NCI-H1694 treated with DMSO at 0.1 percent for 48 hours (cell line): ENCODE data around the gene CTNND2.
A peak's percentile ranks its signal among the peaks of the same experiment; 100 is the strongest.
"Not testable (repeated sequence)": the region's sequence is repeated elsewhere in the genome, so short reads cannot be mapped to it uniquely, and the experiment has no call there.

Source experiments
- DNase-seq: peaks from one replicate; lab custom pipeline; 2025; lab: John Stamatoyannopoulos, UW

The CTNND2 gene

DNA sequence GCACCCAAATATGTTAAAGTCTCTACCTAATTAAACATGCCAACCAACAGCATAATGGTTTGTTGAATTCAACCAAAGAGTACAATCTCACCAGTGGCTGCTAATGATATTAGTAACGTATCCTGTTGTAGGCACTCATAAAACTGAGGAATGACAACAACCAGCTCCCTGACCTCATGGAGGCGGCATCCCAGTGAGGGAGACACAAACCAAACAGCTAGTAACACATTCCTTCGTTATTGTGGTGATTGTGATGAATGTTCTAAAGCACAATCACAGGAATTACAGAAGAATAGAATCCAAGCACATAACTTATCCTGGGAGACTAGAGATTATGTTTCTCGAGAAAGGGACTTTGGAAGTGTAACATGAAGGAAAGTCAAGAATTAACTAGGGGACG, 224.6 kb downstream of the CTNND2 start:
- no peak for DNase-seq

DNA sequence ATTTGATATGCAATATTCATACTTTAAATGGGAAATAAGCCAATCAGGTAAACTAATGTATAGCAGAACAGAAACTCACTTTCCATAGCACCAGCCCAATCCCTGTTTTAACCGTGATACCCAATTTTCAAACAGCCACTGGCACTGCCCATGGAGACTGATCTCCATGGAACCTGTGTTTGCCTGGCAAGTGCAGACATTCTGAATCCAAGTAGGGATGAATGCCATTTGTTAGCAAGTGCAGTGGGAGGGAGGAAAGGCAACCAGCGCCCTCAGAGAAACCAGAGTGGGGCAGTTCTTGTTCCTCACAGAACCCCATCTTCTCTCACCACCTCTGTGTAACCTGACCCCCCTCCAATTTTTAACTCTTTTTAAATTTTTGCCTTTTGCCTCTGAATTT, 229.1 kb downstream of the CTNND2 start:
- DNase-seq: no peak

DNA sequence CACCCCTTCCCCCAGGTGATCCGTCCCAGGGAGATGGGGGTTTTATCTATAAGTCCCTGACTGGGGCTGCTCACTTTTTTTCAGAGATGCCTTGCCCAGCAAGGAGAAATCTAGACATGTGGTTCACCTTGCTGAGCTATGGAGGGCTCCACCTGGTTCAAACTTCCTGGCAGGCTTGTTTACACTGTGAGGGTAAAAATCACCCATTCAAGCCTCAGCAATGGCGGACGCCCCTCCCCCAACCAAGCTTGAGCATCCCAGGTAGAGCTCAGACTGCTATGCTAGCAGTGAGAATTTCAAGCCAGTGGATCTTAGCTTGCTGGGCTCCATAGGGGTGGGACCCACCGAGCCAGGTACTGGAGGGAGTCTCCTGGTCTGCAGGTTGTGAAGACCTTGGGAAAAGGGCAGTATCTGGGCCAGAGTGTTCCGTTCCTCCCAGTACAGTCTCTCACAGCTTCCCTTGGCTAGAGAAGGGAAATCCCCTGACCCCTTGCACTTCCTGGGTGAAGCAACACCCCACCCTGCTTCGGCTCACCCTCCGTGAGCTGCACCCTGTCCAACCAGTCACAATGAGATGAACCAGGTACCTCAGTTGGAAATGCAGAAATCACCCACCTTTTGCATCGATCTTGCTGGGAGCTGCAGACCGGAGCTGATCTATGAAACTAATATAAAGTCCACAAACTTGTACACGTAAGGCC, 231.7 kb downstream of the CTNND2 start:
- DNase-seq: no peak

DNA sequence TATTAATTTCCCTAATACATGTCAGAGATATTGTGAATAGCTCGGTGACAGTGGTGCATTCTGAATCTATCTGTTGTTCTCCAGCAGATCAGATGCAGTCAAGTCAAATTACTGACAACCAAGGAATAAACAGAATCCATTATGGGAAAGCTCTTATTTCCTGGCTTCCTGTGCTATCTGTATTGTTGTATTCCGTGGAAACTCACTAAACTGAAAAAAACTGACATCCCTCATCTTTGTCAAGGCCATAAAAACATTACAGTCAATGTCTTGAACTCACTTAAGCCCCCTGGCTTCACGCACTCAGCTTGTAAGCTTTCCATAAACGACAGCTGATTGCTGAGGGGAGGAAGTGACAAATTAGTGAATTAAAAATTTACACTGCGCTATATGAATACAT, 245.9 kb downstream of the CTNND2 start:
- no peak for DNase-seq

DNA sequence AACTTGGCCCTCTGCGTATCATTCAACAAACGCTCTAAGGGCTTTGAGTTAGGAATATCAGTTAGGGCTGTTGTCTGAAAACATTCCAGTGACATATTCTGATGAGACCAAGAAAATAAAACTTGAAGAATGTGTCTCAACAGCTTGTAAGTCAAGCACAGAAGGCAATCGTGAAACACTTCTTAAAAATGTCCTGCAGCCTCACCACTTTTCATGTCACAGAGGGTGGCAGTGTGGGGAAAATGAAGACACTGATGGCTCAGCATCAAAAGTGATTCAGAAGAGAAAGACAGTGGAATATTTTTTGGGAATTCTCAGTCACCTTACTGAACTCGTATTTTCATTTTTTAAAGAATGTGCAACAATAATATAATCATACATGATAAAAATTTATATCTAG, 247.3 kb downstream of the CTNND2 start:
- DNase-seq: no peak

DNA sequence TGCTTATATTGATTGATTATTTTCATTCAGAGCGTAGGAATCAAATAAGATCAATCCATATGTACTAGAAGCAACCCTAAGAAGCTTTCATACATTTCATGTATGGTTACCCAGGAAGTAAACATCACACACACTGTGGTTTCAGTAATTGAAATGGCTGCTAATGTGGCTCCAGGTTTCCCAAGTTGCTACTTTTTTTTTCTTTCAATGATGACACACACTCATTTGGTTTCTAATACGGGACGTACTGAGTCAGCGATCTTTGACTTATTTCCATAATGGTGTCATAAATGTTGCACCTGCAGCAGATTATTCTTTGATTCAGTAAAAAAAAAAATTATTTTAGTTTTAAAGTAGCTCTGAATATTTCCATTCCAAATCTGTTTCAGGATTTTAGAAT, 248.6 kb downstream of the CTNND2 start:
- no peak for DNase-seq

DNA sequence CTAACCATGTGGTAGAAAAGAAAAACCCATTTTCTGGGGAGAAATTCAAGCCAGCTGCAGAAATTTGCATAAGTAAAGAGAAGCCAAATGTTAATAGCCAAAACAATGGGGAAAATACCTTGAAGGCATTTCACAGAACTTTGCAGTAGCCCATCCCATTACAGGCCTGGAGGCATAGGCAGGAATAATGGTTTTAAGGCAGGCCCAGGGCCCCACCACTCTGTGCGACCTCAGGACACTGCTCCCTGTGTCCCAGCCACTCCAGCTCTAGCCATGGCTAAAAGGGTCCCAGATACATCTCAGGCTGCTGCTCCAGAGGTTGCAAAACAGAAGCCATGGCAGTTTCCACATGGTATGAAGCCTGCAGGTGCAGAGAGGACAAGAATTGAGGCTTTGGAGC, 253.3 kb downstream of the CTNND2 start:
- no peak for DNase-seq

DNA sequence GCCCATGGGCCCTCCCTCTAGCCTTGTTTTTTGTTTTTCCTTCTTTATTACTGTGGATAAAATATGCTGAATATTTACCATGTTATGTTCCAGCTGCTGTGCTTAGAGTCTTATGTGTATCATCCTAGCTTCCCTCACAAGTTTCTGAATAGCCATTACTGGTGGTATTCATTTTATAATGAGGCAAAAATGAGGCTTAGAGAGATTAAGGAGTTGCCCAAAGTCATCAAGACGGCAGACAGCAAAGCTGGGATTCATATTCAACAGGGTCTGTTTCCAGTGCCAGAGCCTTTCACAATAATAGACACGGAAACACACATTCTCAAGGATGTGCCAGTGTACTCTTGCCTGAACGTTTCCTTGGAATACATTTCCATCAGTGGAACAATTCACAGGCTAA, 258.1 kb downstream of the CTNND2 start:
- no peak for DNase-seq

DNA sequence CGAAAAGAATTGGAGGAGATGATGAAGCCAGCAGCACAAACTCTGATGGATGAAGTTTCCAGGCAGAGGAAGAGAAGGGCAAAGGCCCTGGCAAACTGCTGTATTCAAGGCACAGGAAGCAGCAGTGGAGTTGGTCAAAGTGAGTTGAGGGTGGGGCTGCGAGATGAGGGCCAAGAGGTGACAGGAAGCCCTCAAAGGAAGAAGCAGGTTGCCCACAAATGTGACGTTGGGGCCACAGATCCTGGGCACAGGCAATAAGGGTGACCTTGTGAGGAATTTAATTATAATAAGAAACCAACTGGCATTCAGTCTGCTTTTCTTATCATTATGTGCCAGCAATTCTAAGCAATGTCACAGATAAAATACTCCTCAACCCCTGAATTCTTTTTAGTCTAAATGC, 261.8 kb downstream of the CTNND2 start:
- no peak for DNase-seq

DNA sequence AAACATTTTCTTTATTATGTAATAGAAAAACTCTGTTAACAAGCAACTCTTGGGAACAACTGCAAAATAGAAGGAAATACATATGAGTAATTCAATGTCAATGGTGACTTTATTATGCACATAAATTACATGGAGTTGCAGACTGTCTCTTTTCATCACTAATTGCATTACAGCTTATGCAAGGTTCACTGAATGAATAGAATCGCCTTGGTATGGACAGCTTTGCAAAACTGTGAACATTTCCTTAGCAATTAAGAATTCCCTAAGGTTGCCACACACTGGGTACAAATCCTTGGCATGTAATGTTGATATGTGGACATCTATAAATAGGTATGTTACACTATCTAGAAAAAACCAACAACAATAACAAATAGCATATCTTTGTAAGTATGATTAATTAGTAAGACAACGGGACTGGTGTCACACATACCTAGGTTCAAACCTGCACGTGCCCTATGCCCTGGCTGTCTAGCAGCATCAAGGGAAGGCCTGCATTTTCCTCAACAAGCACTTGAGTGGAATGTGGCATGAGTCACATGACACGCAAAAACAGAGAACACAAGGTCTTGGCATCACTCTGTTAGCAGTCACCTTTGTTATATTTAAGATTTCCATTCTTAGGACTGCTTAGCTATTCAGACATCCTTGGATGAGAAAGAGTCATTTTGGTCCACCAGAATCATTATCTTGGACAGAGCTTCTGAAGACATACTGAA, 263.9 kb downstream of the CTNND2 start:
- no peak for DNase-seq

DNA sequence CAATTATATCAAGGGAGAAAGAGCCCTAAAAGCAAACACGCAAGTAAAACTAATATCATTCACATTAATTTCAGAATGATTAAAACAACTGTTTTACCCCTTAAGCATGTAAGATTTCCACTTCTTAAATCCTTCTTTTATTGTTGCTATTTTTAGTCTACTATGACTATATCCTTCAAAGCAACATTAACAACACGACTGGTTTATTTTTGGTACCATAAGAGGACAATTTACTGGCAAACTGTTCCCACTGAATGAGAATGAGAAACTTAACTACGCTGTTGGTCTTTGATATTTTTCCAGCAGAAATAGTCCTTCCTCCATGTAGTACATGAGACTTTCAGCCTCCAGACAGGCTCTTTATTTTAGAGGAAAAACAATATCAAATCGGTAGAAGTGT, 281.5 kb downstream of the CTNND2 start:
- no peak for DNase-seq

DNA sequence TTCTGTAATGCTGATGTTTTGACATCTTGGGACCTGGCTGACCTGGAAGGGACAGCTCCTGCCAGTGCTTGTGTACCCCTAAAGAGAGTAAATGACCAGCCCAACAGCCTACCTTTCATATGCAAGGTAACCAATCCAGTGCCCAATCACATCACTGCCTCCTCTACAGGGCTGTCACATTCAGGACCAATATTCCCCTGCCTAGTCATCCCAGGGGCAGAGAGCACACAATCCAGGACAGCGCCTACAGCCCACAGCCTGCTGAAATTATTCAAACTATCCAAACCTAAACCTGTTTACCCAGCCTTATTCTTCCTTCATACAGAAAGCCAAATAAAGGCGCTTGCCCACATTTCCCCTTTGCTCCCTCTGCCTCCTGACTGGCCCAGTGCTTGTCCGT, 284.1 kb downstream of the CTNND2 start:
- no peak for DNase-seq

DNA sequence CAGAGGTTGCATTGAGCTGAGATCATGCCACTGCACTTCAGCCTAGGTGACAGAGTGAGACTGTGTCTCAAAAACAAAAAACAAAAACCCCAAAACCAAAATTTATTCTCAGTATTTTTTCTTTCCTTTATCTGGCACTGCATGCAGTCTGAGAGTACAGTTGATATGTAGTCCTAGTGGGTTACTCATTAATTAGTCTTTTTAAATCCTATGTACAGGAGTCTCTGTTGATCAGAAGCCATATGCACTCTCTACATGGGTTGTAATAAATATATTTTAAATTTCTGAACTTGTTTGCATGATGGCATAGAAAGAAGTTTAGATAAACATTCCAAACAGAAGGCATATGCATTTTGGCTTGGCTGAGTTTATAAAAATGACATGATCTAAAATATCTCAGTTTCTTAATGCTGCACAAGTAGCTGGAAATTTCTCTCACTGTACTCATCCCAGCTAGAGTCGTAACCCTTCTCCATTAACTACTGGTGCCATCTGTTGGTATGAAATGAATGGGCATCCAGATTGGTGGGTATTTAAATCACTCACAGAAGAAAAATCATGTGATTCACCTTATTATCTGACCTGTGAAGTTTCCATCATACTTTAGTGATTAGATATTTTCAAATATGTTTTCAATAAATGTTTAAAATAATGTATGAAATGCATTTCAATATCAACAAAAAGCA, 284.8 kb downstream of the CTNND2 start:
- DNase-seq: peak; percentile 63

DNA sequence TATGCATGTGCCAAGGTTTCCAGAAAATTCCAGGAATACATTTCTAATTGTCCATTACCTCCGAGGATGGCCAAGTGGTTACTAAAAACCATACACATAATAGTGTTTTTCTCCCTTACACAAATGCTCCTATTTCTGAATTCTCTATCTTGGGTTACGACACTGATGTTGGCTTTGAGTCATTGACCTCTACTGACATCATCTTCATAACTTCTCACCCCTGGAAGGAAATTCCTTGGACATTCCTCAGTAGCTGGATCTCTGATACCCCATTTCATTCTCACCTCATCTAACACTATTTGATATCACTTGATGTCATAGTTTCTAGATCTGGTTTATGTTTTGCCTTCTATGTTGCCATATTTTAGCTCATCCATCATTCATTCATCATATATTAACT, 287.2 kb downstream of the CTNND2 start:
- no peak for DNase-seq

DNA sequence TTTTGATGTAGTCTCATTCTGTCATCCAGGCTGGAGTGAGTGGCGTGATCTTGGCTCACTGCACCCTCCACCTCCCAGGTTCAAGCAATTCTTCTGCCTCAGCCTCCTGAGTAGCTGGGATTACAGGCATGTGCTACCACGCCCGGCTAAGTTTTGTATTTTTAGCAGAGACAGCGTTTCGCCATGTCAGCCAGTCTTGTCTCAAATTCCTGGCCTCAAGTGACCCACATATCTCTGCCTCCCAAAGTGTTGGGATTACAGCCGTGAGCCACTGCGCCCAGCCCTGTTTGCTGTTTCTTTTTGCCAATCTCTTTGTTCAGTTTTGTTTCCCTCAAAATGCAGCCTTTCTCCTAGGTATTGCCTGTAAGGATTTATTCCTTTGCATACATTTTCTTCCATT, 287.6 kb downstream of the CTNND2 start:
- DNase-seq: not testable (repeated sequence)

DNA sequence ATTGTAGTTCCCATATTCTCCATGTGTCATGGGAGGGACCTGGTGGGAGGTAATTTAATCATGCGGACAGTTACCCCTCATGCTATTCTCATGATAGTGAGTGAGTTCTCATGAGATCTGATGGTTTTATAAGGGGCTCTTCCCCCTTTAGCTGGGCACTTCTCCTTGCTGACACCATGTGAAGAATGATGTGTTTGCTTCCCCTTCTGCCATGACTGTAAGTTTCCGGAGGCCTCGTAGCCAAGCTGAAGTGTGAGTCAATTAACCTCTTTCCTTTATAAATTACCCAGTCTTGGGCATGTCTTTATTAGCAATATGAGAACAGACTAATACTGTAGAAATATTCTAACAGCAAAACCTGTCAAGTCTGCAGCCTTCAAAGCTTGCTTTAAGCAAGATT, 293.2 kb downstream of the CTNND2 start:
- DNase-seq: no peak

DNA sequence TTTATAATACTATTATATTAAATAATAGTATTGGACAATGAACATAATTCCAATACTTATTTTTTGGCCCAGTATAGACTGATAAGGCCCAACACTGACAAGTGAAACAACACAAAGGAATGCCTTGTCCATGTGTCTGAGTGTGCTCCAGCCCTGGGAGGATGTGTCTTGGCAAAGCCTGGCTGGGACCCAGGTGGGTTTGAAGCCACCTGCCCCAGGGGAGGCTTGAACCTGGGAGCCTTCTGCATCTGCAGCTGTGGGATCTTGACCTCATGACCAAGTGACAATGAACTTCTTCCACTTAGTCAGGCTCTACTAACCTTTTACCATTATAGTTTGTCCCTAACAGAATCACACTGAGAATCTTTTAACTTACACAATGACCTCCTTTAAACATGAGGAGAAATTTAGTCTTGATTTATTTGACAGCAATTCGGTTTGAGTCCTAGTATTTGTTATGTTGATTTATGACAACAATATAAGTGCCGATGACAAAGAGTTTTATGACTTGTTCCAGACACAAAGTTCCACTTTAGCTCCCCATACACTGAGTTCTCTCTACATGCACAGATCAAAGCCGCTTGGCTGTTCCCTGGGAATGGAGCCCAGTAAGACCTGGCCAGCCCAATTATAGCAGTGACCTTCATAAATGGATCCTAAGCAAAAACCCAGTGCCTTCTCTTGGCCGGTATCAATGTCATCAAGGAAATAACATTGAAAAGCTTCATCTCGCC, 294.5 kb downstream of the CTNND2 start:
- DNase-seq: no peak

DNA sequence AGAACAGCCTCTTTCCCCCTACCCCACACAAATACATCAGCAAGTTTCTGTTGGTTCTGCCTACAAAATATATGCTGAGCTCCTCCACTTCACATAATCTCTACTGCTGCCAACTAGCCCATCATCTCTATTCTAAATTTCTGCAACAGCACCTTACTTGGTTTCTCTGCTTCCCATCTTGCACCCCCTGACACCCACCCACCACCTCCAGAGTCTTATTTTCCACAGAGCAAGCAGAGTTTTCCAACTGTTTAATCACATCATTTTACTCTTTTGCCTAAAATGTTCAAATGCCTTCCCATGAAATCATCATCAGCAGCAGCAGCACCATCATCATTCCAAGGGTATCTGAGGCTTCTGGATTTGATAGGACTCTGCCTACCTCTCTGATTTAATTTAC, 295.7 kb downstream of the CTNND2 start:
- no peak for DNase-seq

DNA sequence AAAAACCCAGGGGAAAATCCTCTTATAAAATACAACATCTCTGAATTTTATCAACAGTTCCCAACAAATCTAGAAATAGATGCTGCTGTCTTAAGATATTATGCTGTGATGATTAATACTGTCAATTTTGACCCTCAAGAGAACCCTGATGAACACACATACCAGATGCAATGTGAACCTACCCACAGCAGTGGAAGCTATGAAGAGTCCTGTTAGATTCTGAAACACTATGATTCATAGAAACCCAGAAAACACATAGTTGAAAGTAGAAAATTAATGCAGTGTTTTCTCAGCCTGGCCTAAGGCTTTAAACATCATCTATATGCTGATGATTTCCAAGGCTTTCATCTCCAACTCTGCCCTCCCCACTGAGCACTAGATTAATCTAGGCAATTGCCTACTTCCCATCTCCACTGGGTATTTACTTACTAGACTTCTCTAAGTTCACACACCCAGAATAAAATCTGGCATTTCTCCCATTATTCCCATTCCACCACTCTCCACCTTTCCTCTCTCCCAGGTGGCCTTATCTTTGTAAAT, 296.2 kb downstream of the CTNND2 start:
- DNase-seq: no peak

DNA sequence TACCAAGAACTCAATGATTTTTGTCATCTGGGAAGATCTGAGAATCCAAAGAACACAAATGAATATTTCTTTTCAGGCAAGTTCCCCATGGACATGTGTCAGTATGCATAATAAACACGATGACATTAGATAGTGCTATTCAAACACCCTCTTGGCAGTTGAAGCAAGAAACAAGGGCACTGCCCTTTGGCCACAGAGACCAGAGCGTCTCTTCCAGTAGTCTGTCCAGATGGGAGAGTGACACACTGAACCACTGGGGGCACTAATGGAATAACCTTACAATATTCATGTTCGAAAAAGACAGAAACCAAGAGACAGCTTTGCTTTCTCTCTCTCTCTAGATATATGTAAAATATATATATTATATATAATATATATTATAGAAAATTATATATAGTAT, 301.9 kb downstream of the CTNND2 start:
- no peak for DNase-seq

DNA sequence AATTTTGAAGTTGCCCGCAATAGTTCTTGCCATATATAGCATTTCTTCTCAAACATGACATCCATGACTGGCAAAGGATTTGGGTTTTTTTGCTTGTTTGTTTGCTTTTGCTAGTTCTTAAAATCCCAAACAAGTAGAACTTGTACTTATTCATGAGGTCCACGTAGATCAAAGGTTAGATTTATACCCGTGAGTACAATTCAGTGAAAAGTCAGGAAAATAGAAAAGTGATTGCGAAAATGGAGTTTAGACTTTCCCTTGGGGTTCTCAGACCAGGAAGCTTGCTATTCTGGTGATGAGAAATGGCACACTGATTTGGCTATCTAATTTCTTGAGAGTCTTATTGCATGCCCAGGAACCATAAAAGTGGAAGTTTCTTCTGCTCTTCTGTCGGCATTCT, 304.7 kb downstream of the CTNND2 start:
- no peak for DNase-seq

DNA sequence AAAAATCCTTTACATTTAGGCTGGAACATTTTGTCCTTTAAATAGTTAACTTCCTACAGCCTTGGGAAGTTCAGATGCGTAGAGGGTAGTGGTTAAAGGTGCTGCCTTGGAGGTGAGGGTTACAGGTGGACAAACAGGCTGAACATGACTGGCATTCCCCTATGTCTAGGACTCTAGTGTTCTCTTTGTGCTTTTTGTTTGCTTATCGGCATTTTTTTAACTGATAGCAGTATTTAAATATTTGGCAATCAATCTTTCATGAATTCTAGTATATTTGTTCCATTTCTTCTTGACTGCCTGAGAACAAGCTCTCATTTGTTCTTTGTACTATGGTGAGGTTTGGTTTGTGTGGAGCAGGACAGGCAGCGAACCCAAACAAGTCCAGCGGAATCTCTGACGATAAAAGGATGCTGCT, 307.6 kb downstream of the CTNND2 start:
- no peak for DNase-seq
